Vagina (tissue), 2 donors: ENCODE data around the gene URI1.

Experiments
- CTCF ChIP-seq, 3 experiments: fragments of 450-650 bp in 2 of 3; fragments of 200-600 bp in 1 of 3; sonication (generic) in 1 of 3; IDR thresholded peaks; one replicate each; pipeline ENCODE4 v1.5.1; 2017 to 2019; ENCODE audit warnings: antibody characterized with exemption in 3 of 3, mild to moderate bottlenecking in 2 of 3, moderate library complexity in 2 of 3
- POLR2A ChIP-seq, 2 donors: fragments of 450-650 bp; IDR thresholded peaks; one replicate each; pipeline ENCODE4 v1.6.1; 2017; ENCODE audit warnings: antibody characterized with exemption in 2 of 2, mild to moderate bottlenecking in 2 of 2, moderate library complexity in 2 of 2
- POLR2AphosphoS5 ChIP-seq, 2 donors: sonication (generic); formaldehyde crosslinking; IDR thresholded peaks; one replicate each; pipeline ENCODE4 v1.9.0; 2017; ENCODE audit warnings: antibody characterized with exemption in 2 of 2, mild to moderate bottlenecking in 2 of 2, low read depth in 1 of 2; ENCODE audit not compliant: insufficient read depth in 1 of 2

- TF ChIP-seq CTCF (IDR thresholded peaks at IDR 0.05) = no peak
- no peak for TF ChIP-seq POLR2A (IDR thresholded peaks at IDR 0.05)
- TF ChIP-seq POLR2AphosphoS5 (IDR thresholded peaks at IDR 0.05; ENCODE audit: insufficient read depth in 1 of 2, low read depth in 1 of 2) = no peak
These were observed 10.1 kb downstream of the URI1 start for GRCh38 chr19:29952177-29952576.
